IgD-negative memory B cell (primary cell): ENCODE data around the gene CCNL1. TPM values are rescaled to one million over a fixed set of nuclear protein-coding genes. Genes with fewer than 3 reads are reported as not detected.

Source experiments
- H3K27ac Mint-ChIP-seq, 3 donors: one replicate each; pipeline ENCODE4 v1.8.0; 2020 to 2022; ENCODE audit warnings: mild to moderate bottlenecking in 3 of 3, mixed read lengths in 3 of 3, moderate library complexity in 1 of 3
- H3K27me3 Mint-ChIP-seq: one replicate; pipeline ENCODE4 v1.8.0; 2021; ENCODE audit warnings: mixed read lengths
- H3K36me3 Mint-ChIP-seq: one replicate; pipeline ENCODE4 v1.8.0; 2020; ENCODE audit warnings: mild to moderate bottlenecking, mixed read lengths
- H3K4me1 Mint-ChIP-seq, 3 donors: one replicate each; pipeline ENCODE4 v1.8.0; 2020 to 2022; ENCODE audit warnings: mixed read lengths in 3 of 3, mild to moderate bottlenecking in 1 of 3
- H3K4me3 Mint-ChIP-seq, 4 donors: one replicate each; pipeline ENCODE4 v1.8.0; 2020 to 2022; ENCODE audit warnings: mild to moderate bottlenecking in 4 of 4, mixed read lengths in 4 of 4, moderate library complexity in 3 of 4
- H3K9me3 Mint-ChIP-seq, 3 donors: one replicate each; pipeline ENCODE4 v1.8.0; 2020 to 2021; ENCODE audit warnings: mixed read lengths in 3 of 3, mild to moderate bottlenecking in 1 of 3
- polyA plus RNA-seq: library from polyadenylated mRNA; unstranded; fragments of 300-500 nt; fragmentation: Illumina TruSeq; gene quantifications from one replicate; pipeline ENCODE4 v1.2.3, GENCODE V29; 2021

CCNL1 gene
- polyA plus RNA-seq, 1 donor from 2014 or later: 107 TPM

GRCh38 chr3:157159037-157159761, 748 bp downstream of the CCNL1 start:
- Mint-ChIP-seq H3K4me3 (peak overlapping the region; percentile 97 to 99 (median 98)), H3K27ac (peak overlapping the region; percentile 100), H3K36me3 (peaks cover 8% of the 10 kb centered on the region), H3K27me3 (no peaks in the 10 kb centered on the region), H3K9me3 (no peaks in the 10 kb centered on the region), H3K4me1 (peaks cover 46 to 60% (median 56%) of the 10 kb centered on the region in 3 donors)

- peak overlapping the region; percentile 88 to 100 (median 100) for H3K27ac Mint-ChIP-seq
- H3K36me3 Mint-ChIP-seq: peaks cover 8% of the 10 kb centered on the region
- no peaks in the 10 kb centered on the region for H3K9me3 Mint-ChIP-seq
Observed at GRCh38 chr3:157157836-157158235, 2.1 kb downstream of the CCNL1 start.

GRCh38 chr3:157156837-157157635, 2.9 kb downstream of the CCNL1 start:
- Mint-ChIP-seq H3K4me1 (peaks cover 43 to 71% (median 54%) of the 10 kb centered on the region in 3 donors), H3K4me3 (peak overlapping the region; percentile 21 to 99 (median 98)), H3K9me3 (no peaks in the 10 kb centered on the region), H3K27me3 (no peaks in the 10 kb centered on the region), H3K36me3 (peaks cover 7% of the 10 kb centered on the region), H3K27ac (peak overlapping the region; percentile 46 to 100 (median 100))

More at GRCh38 chr3:157157836-157158235, 2.1 kb downstream of the CCNL1 start:
- Mint-ChIP-seq H3K4me3 (peak overlapping the region; percentile 97 to 99 (median 98)), H3K4me1 (peaks cover 43 to 71% (median 56%) of the 10 kb centered on the region in 3 donors), H3K27me3 (no peaks in the 10 kb centered on the region)

GRCh38 chr3:157155591-157155990, 4.4 kb downstream of the CCNL1 start:
- peaks cover 7% of the 10 kb centered on the region for H3K36me3 Mint-ChIP-seq
- peak overlapping the region in 3 of 4 donors; percentile 60 to 99 (median 73) for H3K4me3 Mint-ChIP-seq
- peak overlapping the region in 2 of 3 donors; percentile 23 to 100 for H3K27ac Mint-ChIP-seq

GRCh38 chr3:157154563-157155330, 5.2 kb downstream of the CCNL1 start:
- Mint-ChIP-seq H3K27ac (peak overlapping the region; percentile 22 to 46 (median 37)), H3K4me1 (peaks cover 36 to 64% (median 50%) of the 10 kb centered on the region in 3 donors), H3K4me3 (peak overlapping the region in 3 of 4 donors; percentile 33 to 83 (median 76)), H3K27me3 (no peaks in the 10 kb centered on the region), H3K9me3 (no peaks in the 10 kb centered on the region), H3K36me3 (peaks cover 7% of the 10 kb centered on the region)

More at GRCh38 chr3:157155591-157155990, 4.4 kb downstream of the CCNL1 start:
- no peaks in the 10 kb centered on the region for H3K9me3 Mint-ChIP-seq
- H3K4me1 Mint-ChIP-seq: peaks cover 36 to 71% (median 50%) of the 10 kb centered on the region in 3 donors
- no peaks in the 10 kb centered on the region for H3K27me3 Mint-ChIP-seq

GRCh38 chr3:157152930-157153329, 7.0 kb downstream of the CCNL1 start:
- Mint-ChIP-seq H3K36me3 (peaks cover 7% of the 10 kb centered on the region), H3K4me3 (no peak overlapping the region), H3K27me3 (no peaks in the 10 kb centered on the region), H3K27ac (peak overlapping the region in 1 of 3 donors; percentile 37), H3K4me1 (peaks cover 32 to 64% (median 45%) of the 10 kb centered on the region in 3 donors), H3K9me3 (no peaks in the 10 kb centered on the region)

- H3K36me3 Mint-ChIP-seq: peaks cover 7% of the 10 kb centered on the region
- peak overlapping the region in 1 of 3 donors; percentile 88 for H3K27ac Mint-ChIP-seq
- peaks cover 27 to 60% (median 41%) of the 10 kb centered on the region in 3 donors for H3K4me1 Mint-ChIP-seq
- no peak overlapping the region for H3K4me3 Mint-ChIP-seq
- no peaks in the 10 kb centered on the region for H3K9me3 Mint-ChIP-seq
- H3K27me3 Mint-ChIP-seq: no peaks in the 10 kb centered on the region
Observed at GRCh38 chr3:157152438-157152837, 7.5 kb downstream of the CCNL1 start.

GRCh38 chr3:157151627-157152026, 8.3 kb downstream of the CCNL1 start:
- Mint-ChIP-seq H3K27ac (peak overlapping the region in 1 of 3 donors; percentile 88), H3K27me3 (no peaks in the 10 kb centered on the region), H3K4me3 (no peak overlapping the region), H3K36me3 (peaks cover 6% of the 10 kb centered on the region), H3K4me1 (peaks cover 19 to 52% (median 33%) of the 10 kb centered on the region in 3 donors), H3K9me3 (no peaks in the 10 kb centered on the region)

- Mint-ChIP-seq H3K27ac (peak overlapping the region in 1 of 3 donors; percentile 88), H3K27me3 (no peaks in the 10 kb centered on the region), H3K36me3 (peaks cover 2% of the 10 kb centered on the region), H3K4me3 (no peak overlapping the region), H3K9me3 (no peaks in the 10 kb centered on the region), H3K4me1 (peaks cover 15 to 47% (median 28%) of the 10 kb centered on the region in 3 donors)
Observed at GRCh38 chr3:157151151-157151550, 8.8 kb downstream of the CCNL1 start.

GRCh38 chr3:157149136-157149696, 10.7 kb downstream of the CCNL1 start:
- Mint-ChIP-seq H3K4me1 (peaks cover 6 to 31% (median 16%) of the 10 kb centered on the region in 3 donors), H3K36me3 (no peaks in the 10 kb centered on the region), H3K27me3 (no peaks in the 10 kb centered on the region), H3K27ac (peak overlapping the region in 2 of 3 donors; percentile 82 to 86), H3K9me3 (no peaks in the 10 kb centered on the region), H3K4me3 (peak overlapping the region in 2 of 4 donors; percentile 22 to 62)

DNA sequence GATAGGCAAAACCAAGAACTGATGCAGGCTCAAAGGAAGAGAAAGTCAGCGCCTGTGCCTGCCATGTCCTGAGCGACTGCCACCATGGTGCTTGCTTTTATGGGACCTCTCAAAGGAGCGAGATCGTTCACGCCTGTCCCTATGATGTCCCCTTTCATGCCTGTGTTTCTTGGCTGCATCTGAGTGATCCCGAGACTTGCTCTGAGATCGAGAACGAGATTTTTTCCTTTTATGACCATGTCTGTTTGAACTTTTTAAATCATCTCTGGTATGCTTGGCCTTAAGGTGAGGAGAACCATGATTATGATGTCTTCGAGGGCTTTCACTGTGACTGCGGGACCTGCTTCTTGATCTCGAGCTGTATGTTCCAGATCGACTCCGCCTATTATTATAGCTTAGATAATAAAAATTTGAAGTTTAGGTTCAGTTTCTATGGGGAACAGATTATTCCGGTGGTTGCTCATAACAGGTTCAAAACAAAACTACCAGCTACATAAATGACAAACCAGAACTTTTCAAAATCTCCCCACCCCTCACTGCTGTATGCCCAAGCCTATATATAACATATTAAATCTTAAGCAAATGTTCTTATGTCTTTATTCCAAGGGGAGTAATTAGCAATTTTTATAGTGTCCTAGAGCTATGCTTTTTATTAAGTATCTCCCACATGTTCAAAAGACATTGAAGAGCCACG, 11.6 kb downstream of the CCNL1 start:
- Mint-ChIP-seq H3K9me3 (no peaks in the 10 kb centered on the region), H3K4me3 (no peak overlapping the region), H3K36me3 (no peaks in the 10 kb centered on the region), H3K4me1 (peaks cover 6 to 25% (median 13%) of the 10 kb centered on the region in 3 donors), H3K27me3 (no peaks in the 10 kb centered on the region), H3K27ac (peak overlapping the region; percentile 24 to 86 (median 80))

DNA sequence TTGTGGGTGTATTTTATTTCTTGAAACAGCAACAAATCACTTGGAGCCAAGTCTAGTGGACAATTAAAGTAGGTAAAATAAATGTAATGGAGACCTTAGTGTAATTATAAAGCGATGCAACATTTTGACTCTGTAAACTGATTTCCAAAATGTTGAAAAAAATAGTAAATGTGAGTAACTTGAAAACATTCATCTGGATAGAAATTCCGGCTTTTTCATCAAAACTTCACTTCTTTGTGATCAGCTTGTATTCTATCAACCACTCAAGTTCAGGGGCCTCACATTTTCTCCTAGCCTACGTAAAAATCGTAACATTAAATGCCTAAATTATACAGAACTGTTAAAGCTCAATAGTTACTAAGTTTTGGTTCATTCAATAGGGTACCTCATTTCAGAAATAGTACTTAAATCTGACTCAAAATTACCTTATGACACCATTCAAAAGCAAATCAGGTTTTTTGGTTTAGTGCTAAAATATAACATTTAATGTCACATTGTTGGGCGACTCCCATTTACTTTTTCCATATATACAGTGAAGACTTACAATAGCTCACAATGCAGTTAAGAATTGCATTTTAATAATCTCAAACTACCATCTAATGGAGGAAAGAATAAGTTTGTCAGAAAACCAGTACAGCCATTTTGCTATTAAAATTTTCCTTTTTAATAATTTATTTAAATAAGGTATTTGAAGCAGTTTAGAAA, 12.7 kb downstream of the CCNL1 start:
- Mint-ChIP-seq H3K4me3 (peak overlapping the region in 1 of 4 donors; percentile 48), H3K27ac (peak overlapping the region; percentile 17 to 65 (median 32)), H3K9me3 (no peaks in the 10 kb centered on the region), H3K4me1 (peaks cover 6 to 20% (median 13%) of the 10 kb centered on the region in 3 donors), H3K36me3 (no peaks in the 10 kb centered on the region), H3K27me3 (no peaks in the 10 kb centered on the region)

DNA sequence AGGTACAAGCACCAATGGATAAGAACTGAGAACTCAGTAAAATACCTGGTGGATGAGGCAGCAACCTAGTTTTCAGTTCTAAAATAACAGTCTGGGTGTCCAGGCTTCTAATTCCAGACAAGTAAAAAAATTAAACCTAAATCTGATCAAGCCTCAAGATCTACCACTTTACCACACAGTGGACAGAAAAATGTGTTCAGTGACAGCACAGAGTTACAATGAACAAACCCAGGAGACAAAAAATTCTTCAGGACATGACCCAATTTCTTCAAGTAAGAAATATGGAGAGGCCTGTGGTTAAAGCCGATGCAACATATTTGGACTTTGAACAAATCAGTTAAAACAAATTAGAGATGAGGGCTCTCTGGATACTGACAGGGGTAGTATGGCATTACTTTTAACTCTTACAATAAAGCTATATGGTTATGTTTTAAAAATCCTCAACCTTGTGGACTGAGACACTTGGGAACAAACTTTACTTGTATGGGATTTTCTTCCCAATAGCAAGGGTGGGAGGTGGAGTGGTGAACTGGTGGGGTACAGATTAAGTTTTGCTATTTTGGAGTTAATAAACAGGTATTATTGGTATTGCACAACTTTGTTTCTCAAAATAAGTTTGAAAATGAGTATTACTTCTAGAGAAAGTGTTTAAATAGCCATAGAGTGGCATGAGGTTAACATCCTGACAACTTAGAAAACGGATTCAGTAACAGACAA, 14.2 kb downstream of the CCNL1 start:
- H3K9me3 Mint-ChIP-seq: no peaks in the 10 kb centered on the region
- H3K4me3 Mint-ChIP-seq: peak overlapping the region in 2 of 4 donors; percentile 12 to 76
- peaks cover 6 to 15% (median 10%) of the 10 kb centered on the region in 3 donors for H3K4me1 Mint-ChIP-seq
- H3K36me3 Mint-ChIP-seq: no peaks in the 10 kb centered on the region
- H3K27me3 Mint-ChIP-seq: no peaks in the 10 kb centered on the region
- H3K27ac Mint-ChIP-seq: peak overlapping the region in 2 of 3 donors; percentile 32 to 71
